ENCODE data around the gene PREX1. TPM values are rescaled to one million over a fixed set of nuclear protein-coding genes. Genes with fewer than 3 reads are reported as not detected.

The PREX1 gene
- total RNA-seq, 1 experiment from 2014 or later: not detected

DNA sequence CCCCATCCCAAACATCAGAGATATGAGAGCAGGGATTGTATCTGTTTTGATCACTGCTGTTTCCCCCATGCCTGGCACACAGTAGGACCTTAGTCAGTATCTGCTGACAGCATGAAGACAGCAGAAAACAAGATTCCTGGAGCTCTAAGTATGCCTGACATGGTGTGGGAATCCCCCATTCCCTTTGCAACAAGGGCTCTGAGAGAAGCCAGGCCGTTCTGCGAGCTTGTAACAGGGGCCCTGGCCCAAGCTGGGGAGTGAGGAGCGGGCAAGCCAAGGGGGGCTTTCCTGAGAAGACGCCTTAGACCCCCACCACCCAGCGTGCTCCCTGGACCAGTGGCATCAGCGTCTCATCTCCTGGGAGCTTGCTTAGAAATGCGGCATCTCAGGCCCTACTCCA is 25.2 kb downstream of the PREX1 start:
- DNase-seq (ENCODE audit: unreplicated experiment): no peak
- Mint-ChIP-seq H3K36me3 (ENCODE audit: insufficient read depth, unreplicated experiment) (no peaks in the 10 kb centered on the region), H3K4me1 (ENCODE audit: insufficient read depth, unreplicated experiment) (no peaks in the 10 kb centered on the region), H3K27me3 (ENCODE audit: insufficient read depth, unreplicated experiment) (peaks cover 65% of the 10 kb centered on the region), H3K4me3 (ENCODE audit: unreplicated experiment) (no peak overlapping the region), H3K9me3 (ENCODE audit: unreplicated experiment) (peaks cover 13% of the 10 kb centered on the region), H3K27ac (ENCODE audit: low read depth, unreplicated experiment) (no peak overlapping the region)
- ChIA-PET POLR2A (interaction anchor here (0.5 to 1.5 kb wide), 2 partner anchors 39 to 107 kb away, joined by 3 read pairs; no protein-coding TSS in a partner anchor), CTCF (interaction anchor here (2.5 kb wide), 1 partner anchor 145 kb away, joined by 12 read pairs; no protein-coding TSS in a partner anchor)
- intact Hi-C loops (cut with micrococcal nuclease): no loop called here
- BruUV-seq (replicated peaks): no TSS peak
- TF ChIP-seq, protein P1, sequence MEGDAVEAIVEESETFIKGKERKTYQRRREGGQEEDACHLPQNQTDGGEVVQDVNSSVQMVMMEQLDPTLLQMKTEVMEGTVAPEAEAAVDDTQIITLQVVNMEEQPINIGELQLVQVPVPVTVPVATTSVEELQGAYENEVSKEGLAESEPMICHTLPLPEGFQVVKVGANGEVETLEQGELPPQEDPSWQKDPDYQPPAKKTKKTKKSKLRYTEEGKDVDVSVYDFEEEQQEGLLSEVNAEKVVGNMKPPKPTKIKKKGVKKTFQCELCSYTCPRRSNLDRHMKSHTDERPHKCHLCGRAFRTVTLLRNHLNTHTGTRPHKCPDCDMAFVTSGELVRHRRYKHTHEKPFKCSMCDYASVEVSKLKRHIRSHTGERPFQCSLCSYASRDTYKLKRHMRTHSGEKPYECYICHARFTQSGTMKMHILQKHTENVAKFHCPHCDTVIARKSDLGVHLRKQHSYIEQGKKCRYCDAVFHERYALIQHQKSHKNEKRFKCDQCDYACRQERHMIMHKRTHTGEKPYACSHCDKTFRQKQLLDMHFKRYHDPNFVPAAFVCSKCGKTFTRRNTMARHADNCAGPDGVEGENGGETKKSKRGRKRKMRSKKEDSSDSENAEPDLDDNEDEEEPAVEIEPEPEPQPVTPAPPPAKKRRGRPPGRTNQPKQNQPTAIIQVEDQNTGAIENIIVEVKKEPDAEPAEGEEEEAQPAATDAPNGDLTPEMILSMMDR (IDR thresholded peaks at IDR 0.05; ENCODE audit: unreplicated experiment): no peak

DNA sequence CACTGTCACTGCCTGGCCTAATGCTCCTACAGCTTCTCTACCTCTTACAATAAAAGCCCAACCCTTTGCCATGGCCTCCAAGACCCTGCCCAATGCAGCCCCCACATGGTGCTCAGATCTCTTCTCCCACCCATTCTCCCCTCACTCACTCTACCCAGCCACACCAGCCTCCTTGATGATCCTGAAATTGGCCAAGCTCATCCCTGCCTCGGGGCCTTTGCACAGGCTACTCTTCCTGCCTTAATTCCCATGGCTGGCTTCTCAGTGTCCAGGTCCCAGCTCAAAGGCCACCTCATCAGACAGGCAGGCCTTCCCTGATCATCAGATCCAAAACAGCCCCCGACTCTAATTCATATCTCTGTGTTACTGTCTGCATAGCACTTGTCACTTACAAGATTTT is 25.6 kb downstream of the PREX1 start:
- Mint-ChIP-seq H3K4me1 (ENCODE audit: insufficient read depth, unreplicated experiment) (no peaks in the 10 kb centered on the region), H3K4me3 (ENCODE audit: unreplicated experiment) (no peak overlapping the region), H3K36me3 (ENCODE audit: insufficient read depth, unreplicated experiment) (no peaks in the 10 kb centered on the region), H3K27me3 (ENCODE audit: insufficient read depth, unreplicated experiment) (peaks cover 65% of the 10 kb centered on the region), H3K9me3 (ENCODE audit: unreplicated experiment) (peaks cover 9% of the 10 kb centered on the region), H3K27ac (ENCODE audit: low read depth, unreplicated experiment) (no peak overlapping the region)
- ChIA-PET CTCF (interaction anchor here (2.5 kb wide), 1 partner anchor 145 kb away, joined by 12 read pairs; no protein-coding TSS in a partner anchor), POLR2A (no interaction called here)
- DNase-seq (ENCODE audit: unreplicated experiment): no peak
- TF ChIP-seq, protein P1 (IDR thresholded peaks at IDR 0.05; ENCODE audit: unreplicated experiment): no peak
- intact Hi-C loops (cut with micrococcal nuclease): no loop called here
- BruUV-seq (replicated peaks): no TSS peak

DNA sequence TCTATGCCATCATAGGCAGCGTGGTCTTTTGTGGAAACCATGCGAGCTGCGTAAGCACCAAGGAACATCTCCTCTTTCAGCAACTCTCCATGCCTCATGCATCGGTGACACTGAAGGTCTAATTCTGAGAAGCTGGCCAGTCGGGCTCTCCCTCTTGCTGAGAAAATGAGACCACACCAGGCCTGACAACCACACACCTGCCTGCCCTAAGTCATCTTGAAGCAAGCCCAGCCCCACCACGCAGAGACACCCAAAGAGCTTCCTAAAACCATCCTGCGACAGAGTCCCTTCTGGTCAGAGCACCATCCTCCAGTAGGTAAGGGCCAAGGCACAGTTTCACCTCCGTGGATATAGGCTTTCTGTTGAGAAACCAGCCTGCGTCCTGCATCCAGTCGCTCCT is 26.6 kb downstream of the PREX1 start:
- Mint-ChIP-seq H3K4me3 (ENCODE audit: unreplicated experiment) (no peak overlapping the region), H3K9me3 (ENCODE audit: unreplicated experiment) (no peaks in the 10 kb centered on the region), H3K36me3 (ENCODE audit: insufficient read depth, unreplicated experiment) (no peaks in the 10 kb centered on the region), H3K27ac (ENCODE audit: low read depth, unreplicated experiment) (no peak overlapping the region), H3K27me3 (ENCODE audit: insufficient read depth, unreplicated experiment) (peaks cover 58% of the 10 kb centered on the region), H3K4me1 (ENCODE audit: insufficient read depth, unreplicated experiment) (no peaks in the 10 kb centered on the region)
- CTCF ChIA-PET: interaction anchor here (0.8 to 2.5 kb wide), 2 partner anchors 15 to 144 kb away, joined by 4 to 12 read pairs; no protein-coding TSS in a partner anchor
- POLR2A ChIA-PET: interaction anchor here (1.3 kb wide), 1 partner anchor 11 kb away, joined by 3 read pairs; no protein-coding TSS in a partner anchor
- intact Hi-C loops (cut with micrococcal nuclease): no loop called here
- DNase-seq (ENCODE audit: unreplicated experiment): no peak
- BruUV-seq (replicated peaks): no TSS peak
- TF ChIP-seq, protein P1 (IDR thresholded peaks at IDR 0.05; ENCODE audit: unreplicated experiment): no peak

DNA sequence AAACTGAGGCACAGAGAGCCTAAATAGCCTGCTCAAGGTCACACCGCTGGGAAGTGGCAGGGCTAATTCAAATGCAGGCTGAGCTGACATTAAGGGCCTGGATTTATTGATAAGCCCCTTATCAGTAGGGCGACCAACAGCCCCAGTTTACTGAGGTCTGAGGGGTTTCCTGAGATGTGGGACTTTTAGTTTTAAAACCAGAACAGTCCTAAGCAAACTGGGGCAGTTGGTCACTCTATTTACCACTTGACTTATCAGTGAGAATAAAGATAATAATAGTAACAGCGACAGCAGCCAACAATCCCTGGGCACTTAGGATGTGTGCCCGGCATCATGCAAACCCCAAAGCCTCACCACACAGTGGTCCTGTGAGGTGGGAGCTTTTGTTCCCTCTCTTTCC is 27.6 kb downstream of the PREX1 start:
- ChIA-PET CTCF (interaction anchor here (0.8 kb wide), 1 partner anchor 14 kb away, joined by 4 read pairs; no protein-coding TSS in a partner anchor), POLR2A (no interaction called here)
- peaks cover 52% of the 10 kb centered on the region for H3K27me3 Mint-ChIP-seq (ENCODE audit: insufficient read depth, unreplicated experiment)
- no peaks in the 10 kb centered on the region for H3K9me3 Mint-ChIP-seq (ENCODE audit: unreplicated experiment)
- DNase-seq (ENCODE audit: unreplicated experiment): no peak
- TF ChIP-seq, protein P1 (IDR thresholded peaks at IDR 0.05; ENCODE audit: unreplicated experiment): no peak
- H3K36me3 Mint-ChIP-seq (ENCODE audit: insufficient read depth, unreplicated experiment): no peaks in the 10 kb centered on the region
- H3K27ac Mint-ChIP-seq (ENCODE audit: low read depth, unreplicated experiment): no peak overlapping the region
- BruUV-seq (replicated peaks): no TSS peak
- intact Hi-C loops (cut with micrococcal nuclease): no loop called here
- H3K4me3 Mint-ChIP-seq (ENCODE audit: unreplicated experiment): no peak overlapping the region
- no peaks in the 10 kb centered on the region for H3K4me1 Mint-ChIP-seq (ENCODE audit: insufficient read depth, unreplicated experiment)
